Uterus (tissue), 2 donors: Measurements from ENCODE around the gene STAG1.

Experiments
- POLR2A ChIP-seq, 2 donors: fragments of 450-650 bp; IDR thresholded peaks; one replicate each; pipeline ENCODE4 v1.6.1; 2016; ENCODE audit warnings: antibody characterized with exemption in 2 of 2, mild to moderate bottlenecking in 1 of 2, moderate library complexity in 1 of 2
- TF ChIP-seq, protein P1 (sequence below), 4 experiments: fragments of 200-600 bp in 2 of 4; fragments of 450-650 bp in 2 of 4; sonication (generic) in 2 of 4; IDR thresholded peaks; one replicate each; pipeline ENCODE4 v1.5.1; 2016 to 2019; ENCODE audit warnings: antibody characterized with exemption in 4 of 4, mild to moderate bottlenecking in 2 of 4, moderate library complexity in 1 of 4

DNA sequence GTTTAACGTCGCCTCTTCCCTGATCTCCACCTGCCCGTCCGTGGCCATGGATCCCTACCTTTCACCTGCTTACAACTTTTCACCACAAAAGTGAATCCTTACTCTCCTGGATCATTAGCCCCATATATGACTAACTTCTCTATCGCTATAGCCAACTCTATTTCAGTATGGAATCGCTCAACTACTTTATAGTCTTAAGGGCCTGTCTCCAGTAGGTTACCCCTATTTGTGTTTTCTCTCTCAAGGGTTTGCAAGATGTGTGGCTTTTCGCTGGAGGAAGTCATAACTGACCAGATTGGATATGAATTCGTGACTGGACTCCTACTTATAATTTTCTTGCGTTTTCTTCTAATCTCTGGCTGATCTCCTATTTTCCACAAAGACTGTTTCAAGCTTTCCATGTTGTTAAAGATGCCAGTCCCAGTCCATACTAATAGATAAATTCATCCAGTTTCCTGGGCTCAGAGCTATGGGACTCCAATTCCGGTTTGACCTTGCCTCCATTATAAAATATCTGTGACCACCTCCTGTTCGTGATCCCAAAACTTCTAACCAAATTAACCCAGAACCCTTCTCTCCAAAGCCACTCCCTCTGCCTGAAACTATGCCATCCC is 1.3 kb upstream of the STAG1 start:
- TF ChIP-seq, protein P1, sequence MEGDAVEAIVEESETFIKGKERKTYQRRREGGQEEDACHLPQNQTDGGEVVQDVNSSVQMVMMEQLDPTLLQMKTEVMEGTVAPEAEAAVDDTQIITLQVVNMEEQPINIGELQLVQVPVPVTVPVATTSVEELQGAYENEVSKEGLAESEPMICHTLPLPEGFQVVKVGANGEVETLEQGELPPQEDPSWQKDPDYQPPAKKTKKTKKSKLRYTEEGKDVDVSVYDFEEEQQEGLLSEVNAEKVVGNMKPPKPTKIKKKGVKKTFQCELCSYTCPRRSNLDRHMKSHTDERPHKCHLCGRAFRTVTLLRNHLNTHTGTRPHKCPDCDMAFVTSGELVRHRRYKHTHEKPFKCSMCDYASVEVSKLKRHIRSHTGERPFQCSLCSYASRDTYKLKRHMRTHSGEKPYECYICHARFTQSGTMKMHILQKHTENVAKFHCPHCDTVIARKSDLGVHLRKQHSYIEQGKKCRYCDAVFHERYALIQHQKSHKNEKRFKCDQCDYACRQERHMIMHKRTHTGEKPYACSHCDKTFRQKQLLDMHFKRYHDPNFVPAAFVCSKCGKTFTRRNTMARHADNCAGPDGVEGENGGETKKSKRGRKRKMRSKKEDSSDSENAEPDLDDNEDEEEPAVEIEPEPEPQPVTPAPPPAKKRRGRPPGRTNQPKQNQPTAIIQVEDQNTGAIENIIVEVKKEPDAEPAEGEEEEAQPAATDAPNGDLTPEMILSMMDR (IDR thresholded peaks at IDR 0.05), result no peak
- TF ChIP-seq POLR2A (IDR thresholded peaks at IDR 0.05), result no peak
